NCI-H748 (cell line): Measurements from ENCODE around the gene KCNQ5.
"Not testable (repeated sequence)": the region's sequence is repeated elsewhere in the genome, so short reads cannot be mapped to it uniquely, and the experiment has no call there.

Experiments used
- DNase-seq: peaks from one replicate; lab custom pipeline; 2025; ENCODE audit not compliant: unreplicated experiment; lab: John Stamatoyannopoulos, UW

KCNQ5 gene

DNA sequence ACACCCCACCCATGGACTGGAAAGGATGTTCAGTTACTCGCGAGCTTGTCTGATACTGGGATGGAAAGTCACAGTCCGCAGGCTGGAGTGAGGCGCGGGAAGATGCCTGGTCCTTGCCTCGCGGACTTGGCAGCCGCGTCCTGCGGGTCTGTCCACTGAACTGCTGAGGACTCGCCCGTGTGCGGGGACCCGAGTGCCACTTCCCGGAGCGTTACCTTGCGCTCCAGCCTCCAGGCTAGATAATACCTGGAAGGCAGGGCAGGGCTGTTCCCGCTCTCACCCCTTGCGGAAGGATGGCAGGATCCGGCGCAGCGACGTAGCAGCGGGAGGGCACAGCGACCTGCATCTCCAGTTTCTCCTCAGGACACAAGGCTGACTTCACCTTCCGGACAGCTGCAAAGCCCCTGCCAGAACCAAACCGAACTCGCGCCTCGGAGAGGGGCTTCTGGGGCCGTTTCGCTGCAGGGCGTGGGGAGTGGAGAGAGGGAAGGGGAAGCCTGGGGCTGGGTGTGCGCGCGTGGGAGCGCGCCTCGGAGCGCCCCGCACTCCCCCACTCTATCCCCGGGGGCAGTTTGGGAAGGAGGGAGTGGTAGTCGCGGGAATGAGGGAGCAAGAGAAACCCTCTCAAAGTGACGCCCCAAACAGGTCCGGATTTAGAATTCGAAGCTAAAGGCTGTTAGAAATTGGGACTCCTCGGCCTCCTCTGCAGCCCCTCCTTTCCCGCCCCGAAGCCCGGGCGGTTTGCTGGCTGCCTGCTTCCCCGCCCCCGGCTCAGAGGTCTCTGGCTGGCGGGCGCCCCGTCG, at the start of gene KCNQ5:
TSS of gene KCNQ5 (plus strand) at position 774 of the 803 bp plus-strand sequence.
- DNase-seq = peak; percentile 70

DNA sequence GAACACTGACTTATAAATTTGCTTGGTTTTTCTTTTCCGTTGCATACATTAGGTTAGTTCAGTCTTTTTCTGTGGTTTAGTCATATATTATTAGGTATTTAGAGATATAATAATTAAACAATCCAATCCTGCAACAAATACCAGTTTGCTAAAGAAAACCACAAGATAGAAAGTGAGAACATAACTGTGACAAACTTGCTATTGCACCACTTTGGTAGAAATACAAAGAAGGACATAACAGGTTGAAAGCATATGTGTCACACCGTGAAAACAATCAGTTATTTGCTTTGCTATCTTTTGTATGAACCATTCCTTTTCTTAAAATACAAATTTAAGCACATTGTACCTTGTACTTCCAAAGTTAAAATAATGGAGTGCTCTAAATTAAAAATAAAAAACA, 42.0 kb upstream of the KCNQ5 start:
- DNase-seq = no peak

DNA sequence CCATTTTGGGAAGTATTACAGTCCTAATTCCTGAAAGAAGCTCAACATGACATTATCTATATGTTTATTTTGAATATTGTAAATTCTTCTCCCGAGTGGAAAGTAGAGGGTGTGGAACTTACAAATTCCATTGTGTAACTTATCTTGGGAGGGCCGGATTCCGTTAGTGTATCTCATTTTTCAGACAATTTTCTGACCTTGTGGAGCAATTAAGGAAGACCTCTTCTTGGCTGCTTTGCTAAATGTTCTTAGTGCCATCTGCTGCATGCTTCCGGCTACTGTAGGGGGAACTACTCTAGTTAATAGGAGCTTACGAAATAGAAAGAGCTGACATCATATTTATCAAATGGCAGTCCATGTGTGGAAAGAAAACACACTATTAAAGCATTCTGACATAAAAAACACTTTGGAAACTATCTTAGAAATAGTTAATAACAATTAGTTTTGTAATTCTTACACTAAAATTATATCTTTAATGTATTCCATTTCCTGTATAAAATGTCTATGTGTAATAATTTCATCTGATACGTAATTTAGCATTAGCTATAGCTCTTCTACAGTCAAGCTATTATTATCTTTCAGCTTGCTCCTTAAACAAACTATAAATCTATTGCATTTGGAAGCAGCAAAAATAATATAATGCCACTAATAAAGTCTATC, 41.5 kb upstream of the KCNQ5 start:
- DNase-seq = peak; percentile 79

DNA sequence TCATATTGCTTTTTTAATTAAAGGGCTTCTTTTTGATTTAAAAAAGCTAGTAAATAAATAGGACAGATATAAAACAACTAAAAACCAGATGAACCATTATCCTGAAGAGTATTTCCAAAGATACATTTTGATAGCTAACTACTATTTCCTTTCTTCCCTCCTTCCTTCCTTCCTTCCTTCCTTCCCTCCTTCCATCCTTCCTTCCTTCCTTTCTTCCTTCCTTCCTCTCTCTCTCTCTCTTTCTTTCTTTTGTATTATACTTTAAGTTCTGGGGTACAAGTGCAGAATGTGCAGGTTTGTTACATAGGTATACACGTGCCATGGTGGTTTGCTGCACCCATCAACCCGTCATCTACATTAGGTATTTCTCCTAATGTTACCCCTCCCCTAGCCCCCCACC, 40.9 kb upstream of the KCNQ5 start:
- DNase-seq = not testable (repeated sequence)

DNA sequence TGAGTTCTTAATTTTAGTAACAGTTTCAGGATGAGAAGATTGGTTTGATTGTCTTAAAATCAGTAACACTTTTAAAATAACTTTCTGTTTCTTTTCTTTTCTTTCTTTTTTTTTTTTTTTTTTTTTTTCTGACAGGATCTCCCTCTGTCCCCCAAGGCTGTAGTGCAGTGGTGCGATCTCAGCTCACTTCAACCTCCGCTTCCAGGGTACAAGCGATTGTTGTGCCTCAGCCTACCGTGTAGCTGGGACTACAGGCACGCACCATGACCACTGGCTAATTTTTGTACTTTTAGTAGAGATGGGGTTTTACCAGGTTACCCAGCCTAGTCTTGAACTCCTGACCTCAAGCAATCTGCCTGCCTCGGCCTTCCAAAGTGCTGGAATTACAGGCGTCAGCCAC, 33.7 kb upstream of the KCNQ5 start:
- no peak for DNase-seq

DNA sequence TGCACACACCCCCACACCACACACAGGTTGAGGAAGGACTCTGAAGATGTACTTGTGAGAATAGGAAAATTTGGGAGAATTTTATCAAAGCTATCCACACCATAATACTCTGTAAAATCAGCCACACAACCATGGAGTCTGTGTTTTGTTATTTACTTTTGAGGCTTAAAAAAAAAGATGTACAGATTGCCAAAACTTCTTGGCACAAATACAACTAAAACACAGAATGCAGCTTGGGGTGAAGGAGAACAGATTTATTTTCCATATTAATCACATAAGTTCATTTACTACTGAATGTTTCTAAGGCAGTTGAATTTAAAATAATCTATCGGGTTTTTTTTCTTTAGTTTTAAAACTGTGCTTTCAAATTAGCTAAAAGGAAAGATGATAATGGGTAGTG, 32.8 kb upstream of the KCNQ5 start:
- DNase-seq = no peak

DNA sequence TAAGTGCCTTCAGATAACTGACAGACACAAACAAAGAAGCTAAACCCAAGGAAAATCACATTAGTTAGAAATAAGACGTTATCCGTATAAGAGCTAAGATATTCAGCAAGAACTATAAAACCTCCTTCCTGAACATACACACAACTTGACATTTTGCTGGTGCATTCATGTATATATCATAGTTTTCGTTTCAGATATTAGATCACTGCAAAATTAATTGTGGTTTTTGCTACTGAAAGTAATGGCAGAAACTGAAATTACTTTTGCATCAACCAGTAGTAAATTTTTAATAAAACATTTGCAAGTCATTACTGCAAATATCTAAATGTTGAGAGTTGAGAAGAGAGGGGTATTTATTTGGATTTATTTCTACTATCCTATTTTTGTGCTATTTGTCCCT, 26.1 kb upstream of the KCNQ5 start:
- DNase-seq = no peak

DNA sequence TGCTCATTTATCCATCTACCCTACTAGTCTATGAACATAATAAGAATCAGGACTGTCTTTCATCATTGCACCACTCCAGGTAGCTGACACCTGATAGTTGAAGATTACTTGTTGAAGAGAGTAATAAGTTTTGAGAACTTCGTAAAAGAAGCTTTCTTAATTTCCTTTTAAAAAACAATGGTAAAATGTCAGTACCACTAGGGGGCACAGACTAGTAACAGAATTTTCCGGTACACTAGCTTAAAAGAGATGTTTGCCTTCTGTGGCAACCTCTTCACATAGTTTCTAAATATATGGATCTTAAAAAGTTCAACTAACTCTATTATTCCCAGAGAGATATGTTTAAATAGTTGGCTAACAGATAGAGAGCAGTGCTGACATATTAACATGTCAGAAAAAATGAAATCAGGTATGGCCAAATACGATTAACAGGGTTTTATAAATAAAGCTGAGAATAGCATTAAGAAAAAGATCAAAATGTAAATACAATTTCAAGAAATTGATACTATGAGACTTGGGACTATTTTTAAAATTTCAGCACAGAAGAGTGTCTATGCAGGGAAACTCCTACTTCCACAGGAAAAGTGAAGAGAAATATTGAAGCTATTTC, 5.4 kb upstream of the KCNQ5 start:
- peak; percentile 44 for DNase-seq

DNA sequence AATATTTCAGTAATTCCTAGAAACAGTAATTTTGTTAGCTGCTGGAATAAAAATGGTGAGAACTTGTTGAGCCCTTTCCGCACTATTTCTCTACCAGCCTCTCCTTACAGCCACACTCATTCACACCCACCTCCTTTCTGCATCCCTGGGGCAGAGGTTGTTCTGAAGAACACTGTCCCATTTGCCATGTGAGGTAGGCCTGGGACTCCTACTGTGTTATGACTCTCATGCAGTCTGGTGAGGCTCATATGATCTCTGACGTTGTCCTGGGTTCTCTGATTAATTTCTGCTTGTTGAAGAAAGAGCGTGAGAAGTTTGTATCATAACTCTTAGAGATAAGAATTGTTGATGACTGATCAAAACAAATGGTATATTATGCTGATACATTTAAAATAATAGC, 4.1 kb upstream of the KCNQ5 start:
- no peak for DNase-seq

DNA sequence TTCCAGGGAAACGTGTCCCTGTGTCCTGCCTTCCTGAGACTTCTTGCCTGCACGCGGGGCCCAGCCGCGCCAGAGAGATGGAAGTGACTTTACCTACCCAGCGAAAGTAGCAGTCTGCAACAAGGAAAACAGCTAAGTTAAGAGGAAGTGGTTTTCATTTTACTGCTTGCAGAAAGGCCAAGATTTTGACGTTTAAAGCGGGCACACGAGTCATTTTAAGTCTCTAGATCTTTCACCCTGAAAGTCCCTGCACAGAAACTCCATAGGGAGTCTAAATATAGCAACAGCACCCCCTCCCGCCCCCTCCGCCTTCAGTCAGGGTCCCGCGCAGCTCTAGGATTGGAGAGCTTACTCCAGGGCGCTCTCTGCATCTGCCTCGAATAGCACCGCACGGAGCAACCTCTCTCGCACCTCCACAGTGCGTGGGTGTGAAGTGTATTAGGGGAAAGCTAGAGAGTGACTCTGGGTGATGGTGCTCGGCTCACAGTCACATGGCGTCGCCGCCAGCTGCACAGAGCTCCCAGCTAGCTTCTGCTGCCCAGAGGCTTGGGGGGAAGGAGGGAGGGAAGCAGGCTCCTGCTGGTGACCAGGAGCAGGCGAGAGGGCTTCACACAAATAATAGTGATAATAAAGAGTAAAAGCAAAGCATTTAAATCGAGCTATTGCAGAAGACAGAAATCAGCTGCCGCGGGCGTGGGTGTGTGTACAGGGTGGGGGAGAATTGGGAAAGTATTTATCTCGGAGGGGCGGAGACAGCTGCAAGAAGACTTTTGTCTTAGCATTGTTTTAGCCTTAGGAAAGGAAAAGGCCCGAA, 1.8 kb upstream of the KCNQ5 start:
- peak; percentile 28 for DNase-seq

DNA sequence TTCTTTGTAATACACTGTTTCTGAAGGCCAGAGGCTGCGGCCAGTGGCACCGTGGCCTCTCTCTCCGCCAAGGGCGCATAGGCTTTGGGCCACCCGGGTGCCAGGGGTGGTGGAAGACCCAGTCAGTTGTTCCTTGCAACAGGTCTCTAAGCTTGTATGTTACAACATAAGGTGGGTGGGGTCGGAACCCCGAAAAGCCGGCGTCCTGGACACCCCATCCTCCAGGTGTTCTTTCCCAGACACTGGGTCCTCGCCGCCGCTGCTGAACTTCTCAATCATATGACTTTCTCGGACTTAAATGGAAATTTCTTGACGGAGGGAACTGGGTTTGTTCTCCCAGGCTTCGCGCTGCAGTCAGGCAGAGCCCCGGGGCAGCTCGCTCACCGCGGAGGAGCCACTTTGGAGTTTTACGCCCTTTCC, 983 bp upstream of the KCNQ5 start:
- no peak for DNase-seq

DNA sequence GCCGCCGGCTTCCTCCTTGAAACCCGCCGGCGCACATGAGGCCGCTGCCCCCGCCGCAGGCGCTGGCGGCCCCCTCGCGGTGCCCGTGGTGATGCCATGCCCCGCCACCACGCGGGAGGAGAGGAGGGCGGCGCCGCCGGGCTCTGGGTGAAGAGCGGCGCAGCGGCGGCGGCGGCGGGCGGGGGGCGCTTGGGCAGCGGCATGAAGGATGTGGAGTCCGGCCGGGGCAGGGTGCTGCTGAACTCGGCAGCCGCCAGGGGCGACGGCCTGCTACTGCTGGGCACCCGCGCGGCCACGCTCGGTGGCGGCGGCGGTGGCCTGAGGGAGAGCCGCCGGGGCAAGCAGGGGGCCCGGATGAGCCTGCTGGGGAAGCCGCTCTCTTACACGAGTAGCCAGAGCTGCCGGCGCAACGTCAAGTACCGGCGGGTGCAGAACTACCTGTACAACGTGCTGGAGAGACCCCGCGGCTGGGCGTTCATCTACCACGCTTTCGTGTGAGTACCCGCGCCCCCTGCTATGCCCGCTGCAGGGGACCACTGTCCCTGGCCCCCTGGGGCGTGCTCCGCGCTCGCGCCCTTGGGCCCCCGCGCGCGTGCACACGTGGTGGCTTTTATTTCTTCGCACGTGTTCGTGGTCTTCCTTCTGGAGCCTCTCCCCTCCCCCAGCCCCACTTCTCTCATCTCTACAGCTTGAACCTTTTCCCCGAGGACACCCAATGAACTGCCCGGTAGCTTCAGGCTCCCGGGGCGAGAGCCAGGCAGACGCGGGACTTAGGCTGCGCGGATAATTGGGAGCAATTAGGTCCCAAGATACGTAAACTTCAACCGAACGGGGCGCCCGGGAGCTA, 453 bp downstream of the KCNQ5 start:
- DNase-seq = peak; percentile 85

DNA sequence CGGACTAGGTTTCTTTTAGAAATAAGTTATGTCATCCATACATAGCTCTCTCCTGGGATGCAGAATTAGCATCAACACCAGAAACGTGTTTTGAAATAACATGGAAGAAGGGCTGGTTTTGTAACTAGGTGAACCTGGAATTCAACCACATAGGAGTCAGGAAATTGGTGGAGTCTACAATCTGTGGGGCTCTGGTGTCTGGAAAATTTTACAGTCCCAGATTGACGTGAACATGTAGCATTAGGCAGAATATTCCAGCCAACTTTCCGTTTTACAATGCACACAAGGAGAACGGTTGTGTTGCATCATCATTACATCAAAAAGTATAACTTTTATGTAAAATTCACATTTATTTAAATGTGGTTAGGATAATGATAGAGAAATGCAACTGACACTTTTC, 1.9 kb downstream of the KCNQ5 start:
- DNase-seq = peak; percentile 40

DNA sequence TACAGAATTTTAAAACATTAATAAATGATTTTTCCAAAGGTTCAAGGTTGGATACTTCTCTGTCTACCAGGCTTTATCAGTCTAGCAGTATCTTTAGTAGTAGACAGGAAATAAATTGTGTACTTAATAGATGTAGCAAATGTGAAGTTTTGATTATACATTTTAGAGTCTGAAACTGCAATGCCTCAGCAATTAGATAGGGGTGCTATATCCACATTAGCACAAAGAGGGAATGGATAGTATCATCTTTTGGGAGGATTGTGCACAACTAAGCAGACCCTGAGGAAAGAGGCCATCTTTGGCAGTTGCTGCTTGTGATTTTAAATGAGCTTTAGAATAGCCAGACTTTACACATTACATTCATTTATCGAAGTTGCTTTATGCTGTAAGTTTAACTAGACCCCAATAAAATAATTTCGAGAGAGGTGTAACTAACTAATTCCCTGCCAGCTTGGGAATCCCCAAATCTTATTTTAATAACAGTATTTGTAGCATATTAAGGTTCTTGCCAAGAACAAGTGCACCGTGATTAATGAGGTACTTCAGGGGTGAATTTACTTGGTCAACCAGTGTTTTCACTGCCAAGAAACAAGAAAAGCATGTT, 2.8 kb downstream of the KCNQ5 start:
- peak; percentile 68 for DNase-seq

DNA sequence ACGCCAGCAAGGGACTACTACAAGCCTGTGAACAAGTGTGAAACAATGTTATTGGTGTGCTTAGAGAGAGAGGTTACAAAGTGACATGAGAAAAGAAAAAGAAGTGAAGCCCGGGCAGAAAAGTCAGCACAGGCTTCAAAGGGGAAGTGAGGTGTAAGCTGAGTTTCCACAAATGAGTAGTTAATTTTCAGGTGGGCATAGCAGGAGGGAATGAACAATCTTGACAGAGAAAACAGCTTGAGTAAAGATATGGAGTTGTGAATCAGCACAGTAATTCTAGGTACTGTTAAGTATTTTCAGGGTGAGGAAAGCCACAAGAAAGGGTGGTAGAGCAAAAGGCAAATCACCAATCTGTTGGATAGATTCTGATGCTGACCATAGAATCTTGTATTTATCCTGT, 4.3 kb downstream of the KCNQ5 start:
- no peak for DNase-seq

DNA sequence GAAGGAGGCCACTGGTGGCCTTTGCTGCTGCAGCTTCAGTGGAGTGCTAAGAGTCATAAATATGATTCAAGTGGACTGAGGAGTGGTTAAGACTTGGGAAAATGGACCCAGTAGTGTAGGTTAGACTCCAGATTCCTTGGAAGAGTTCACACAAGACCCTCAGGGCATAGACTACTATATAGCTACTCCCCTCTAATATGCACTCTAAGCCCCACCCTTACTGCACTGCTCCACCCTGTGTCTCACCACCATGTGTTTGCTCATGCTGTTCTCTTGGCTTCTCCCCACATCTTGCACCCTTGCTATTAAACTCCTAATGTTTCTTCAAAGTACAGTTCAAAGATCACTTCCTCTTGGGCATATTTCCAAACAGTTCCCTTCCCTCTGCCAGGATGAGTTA, 5.7 kb downstream of the KCNQ5 start:
- DNase-seq = no peak

DNA sequence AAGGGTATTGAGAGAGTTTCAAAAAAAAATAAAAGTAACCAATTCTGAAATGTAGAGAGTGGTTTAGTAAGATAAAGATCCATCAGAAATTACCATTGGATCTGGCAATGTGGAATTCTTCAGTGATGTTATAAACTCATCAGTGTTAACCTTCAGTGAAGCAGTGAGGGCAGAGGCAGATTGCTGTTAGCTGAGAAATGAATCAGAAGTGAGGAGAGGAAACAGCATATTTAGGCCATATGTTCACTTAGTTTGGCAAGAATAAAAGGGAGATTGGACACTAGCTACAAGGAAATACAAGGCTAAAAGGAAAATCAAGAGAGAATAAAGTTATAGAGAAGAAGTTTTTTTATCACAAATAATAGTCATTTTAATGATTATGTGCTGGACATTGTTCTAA, 9.6 kb downstream of the KCNQ5 start:
- no peak for DNase-seq

DNA sequence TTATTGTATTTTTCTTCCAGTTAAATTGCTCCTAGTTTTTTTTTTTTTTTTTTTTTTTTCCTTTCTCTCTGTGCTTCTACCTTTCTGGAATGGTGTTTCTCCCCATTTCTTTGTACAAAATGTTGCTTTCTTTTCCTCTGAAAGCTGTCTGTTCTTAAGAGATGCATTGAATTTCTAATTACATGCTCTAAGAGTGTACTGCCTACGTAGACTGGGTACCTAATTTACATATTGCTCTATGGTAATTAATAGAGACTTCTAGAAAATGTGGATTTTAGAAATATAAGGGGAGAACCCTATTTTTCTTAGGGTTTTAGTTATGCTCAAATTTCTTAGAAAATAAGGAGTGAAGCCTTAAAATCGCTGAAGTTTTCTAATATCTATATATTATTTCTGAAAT, 13.8 kb downstream of the KCNQ5 start:
- DNase-seq = no peak

DNA sequence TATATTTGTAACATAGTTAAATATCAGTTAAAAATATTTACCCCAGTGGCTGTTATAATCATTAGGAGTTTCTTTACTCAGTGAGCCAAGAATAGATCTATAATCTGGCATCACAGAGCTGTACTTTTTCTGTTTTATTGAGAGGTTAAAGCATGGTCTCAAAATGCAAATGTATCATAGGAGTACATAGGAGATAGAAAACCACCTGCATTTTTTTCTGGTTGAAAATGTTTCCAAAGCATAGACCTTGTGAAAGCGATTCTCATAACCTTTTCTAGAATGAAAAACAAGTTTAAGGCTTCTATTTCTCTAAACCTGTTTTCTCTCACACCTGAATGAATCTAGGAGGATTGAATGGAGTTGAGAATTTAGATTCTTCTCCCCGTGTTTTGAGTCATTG, 14.4 kb downstream of the KCNQ5 start:
- no peak for DNase-seq

DNA sequence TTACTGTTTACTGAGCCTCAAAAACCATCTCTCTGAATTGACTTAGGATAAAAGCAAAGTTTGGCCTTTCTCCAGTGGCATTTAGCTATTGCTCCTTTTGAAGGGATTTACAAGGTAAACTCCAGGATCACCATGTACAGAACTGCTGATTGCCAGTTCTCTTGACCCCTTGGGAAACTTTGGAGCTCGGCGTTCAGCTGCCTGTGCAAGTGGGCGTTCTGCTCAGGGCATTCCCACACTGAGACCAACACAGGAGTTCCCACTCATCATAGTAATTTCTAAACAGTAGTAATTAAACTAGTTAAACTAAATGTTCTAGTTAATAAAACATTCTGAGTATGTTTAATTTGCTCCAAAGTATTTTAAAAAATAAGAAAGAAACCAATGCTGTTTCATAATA, 14.9 kb downstream of the KCNQ5 start:
- no peak for DNase-seq
